H1 (cell line): Measurements from ENCODE around the gene POLR2M. TPM values are rescaled to one million over a fixed set of nuclear protein-coding genes. Genes with fewer than 3 reads are reported as not detected.

ENCODE experiments used
- BACH1 ChIP-seq: IDR thresholded peaks from 2 replicates; pipeline ENCODE4 v1.6.1; 2012; ENCODE audit warnings: low read length, improper control_type of control experiment
- KDM1A ChIP-seq: fragments of 200-600, 300-600 bp; sonication (generic); IDR thresholded peaks from 2 replicates; pipeline ENCODE4 v1.7.1; 2016; ENCODE audit warnings: mild to moderate bottlenecking, low read length, borderline replicate concordance
- NRF1 ChIP-seq: IDR thresholded peaks from 2 replicates; pipeline ENCODE4 v1.6.1; 2011; ENCODE audit warnings: mild to moderate bottlenecking, low read depth, low read length, improper control_type of control experiment
- POLR2AphosphoS5 ChIP-seq: IDR thresholded peaks from 2 replicates; pipeline ENCODE4 v1.6.1; 2011; ENCODE audit warnings: low read depth, low read length
- USF2 ChIP-seq: IDR thresholded peaks from 2 replicates; pipeline ENCODE4 v1.6.1; 2011; ENCODE audit warnings: low read length, improper control_type of control experiment
- polyA plus RNA-seq, 7 experiments: library from polyadenylated mRNA; depleted of rRNA in 3 of 7; stranded (reverse) in 5 of 7; unstranded in 2 of 7; fragments of >200 nt in 5 of 7; fragments of 200-250 nt in 2 of 7; gene quantifications; 1 replicate in 5 of 7; 2 replicates in 1 of 7; 4 replicates in 1 of 7; pipeline versions ENCODE4 v1.2.1 to v1.2.3, GENCODE V29; 2011 to 2013; ENCODE audit warnings: missing spikeins in 2 of 7, mixed read lengths in 2 of 7
- total RNA-seq: library from RNA; stranded (reverse); fragmentation: NEBNext Ultra II Directional; extraction: Animal tissue kit (Norgen Biotek cat#: 25700); gene quantifications from 2 replicates; pipeline ENCODE4 v1.2.1, GENCODE V29; 2021

Gene POLR2M
- total and polyA plus RNA-seq, 2 of the 8 experiments (the other 6 are each of a cell fraction or from before 2014, with no cell fraction given): 32.7 to 55.1 TPM

DNA sequence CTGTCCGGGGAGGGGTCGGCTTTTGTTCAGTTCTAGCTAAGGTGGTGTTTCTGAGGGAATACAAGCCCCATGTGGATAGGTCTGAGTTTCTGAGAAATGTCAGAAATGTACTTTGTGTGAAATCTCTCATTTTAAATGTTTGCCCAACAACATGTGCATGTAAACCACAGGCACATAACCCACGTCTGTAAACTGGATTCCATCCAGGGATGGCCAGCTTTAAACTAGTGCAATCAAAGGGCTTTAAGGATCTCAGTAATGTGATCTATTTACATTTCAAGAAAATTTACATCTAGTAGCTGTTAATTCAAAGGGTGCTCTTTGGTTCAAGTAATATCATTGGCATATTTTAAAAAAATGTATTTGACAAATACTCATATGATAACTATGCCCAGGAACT, 52.0 kb downstream of the POLR2M start (continued):
- TF ChIP-seq NRF1 (no peak), BACH1 (no peak), POLR2AphosphoS5 (no peak), KDM1A (no peak), USF2 (no peak)
